GM15510 (cell line): Measurements from ENCODE around the gene PRKACA.

Experiments
- POLR2A ChIP-seq: IDR thresholded peaks from 3 replicates; pipeline ENCODE4 v1.6.1; 2011; ENCODE audit warnings: borderline replicate concordance; ENCODE audit not compliant: insufficient read length; ENCODE audit errors: extremely low read depth

The PRKACA gene

DNA sequence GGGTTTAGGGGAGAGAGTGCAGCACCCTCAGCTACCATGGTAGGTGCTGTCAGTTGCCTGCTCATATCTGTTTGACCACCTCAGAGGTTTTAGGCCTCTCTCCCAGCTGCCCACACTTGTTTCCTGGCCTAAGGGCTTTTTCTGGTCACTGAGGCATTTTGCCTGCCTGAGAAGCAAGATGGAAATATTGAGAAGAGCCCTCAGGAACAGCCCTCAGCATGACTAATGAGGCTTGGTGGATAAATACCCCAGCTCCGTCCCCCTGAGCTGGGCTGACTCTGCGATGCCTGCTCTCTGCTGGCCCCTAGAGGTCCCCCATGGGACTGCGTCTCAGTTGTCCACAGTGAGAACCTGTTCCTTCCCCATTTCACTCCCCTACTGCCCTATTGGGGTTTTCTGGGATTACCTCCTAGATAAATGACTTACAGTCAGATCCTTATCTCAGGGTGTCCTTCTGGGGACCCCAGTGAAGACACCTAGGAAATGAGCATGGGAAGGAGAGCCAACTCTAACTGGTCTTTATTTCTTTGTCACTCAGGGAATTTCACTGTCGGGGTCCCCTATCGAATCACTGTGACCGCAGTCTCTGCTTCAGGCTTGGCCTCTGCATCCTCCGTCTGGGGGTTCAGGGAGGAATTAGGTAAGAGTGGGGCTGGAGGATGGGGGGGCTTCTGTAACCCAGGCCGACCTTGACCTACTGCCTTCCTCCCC is 69.0 kb downstream of the PRKACA start:
- TF ChIP-seq POLR2A, result no peak
